Gastroesophageal sphincter (tissue), 3 donors: ENCODE results near the gene PRKCSH.

Experiments
- POLR2A ChIP-seq, 2 donors: fragments of 450-650 bp; IDR thresholded peaks; one replicate each; pipeline ENCODE4 v1.6.1; 2017; ENCODE audit warnings: antibody characterized with exemption in 2 of 2, mild to moderate bottlenecking in 2 of 2, moderate library complexity in 1 of 2
- TF ChIP-seq, protein P1 (sequence below), 4 experiments: fragments of 200-600 bp in 2 of 4; fragments of 450-650 bp in 2 of 4; sonication (generic) in 1 of 4; IDR thresholded peaks; one replicate each; pipeline ENCODE4 v1.5.1; 2017 to 2019; ENCODE audit warnings: antibody characterized with exemption in 4 of 4, mild to moderate bottlenecking in 2 of 4, moderate library complexity in 2 of 4

- no peak for TF ChIP-seq POLR2A (IDR thresholded peaks at IDR 0.05)
- TF ChIP-seq, protein P1, sequence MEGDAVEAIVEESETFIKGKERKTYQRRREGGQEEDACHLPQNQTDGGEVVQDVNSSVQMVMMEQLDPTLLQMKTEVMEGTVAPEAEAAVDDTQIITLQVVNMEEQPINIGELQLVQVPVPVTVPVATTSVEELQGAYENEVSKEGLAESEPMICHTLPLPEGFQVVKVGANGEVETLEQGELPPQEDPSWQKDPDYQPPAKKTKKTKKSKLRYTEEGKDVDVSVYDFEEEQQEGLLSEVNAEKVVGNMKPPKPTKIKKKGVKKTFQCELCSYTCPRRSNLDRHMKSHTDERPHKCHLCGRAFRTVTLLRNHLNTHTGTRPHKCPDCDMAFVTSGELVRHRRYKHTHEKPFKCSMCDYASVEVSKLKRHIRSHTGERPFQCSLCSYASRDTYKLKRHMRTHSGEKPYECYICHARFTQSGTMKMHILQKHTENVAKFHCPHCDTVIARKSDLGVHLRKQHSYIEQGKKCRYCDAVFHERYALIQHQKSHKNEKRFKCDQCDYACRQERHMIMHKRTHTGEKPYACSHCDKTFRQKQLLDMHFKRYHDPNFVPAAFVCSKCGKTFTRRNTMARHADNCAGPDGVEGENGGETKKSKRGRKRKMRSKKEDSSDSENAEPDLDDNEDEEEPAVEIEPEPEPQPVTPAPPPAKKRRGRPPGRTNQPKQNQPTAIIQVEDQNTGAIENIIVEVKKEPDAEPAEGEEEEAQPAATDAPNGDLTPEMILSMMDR (IDR thresholded peaks at IDR 0.05): no peak
Observed at GRCh38 chr19:11499220-11499726, 63.8 kb downstream of the PRKCSH start.
